HEK293T (cell line): ENCODE results near the gene PLD1.

Experiments
- CTCF ChIA-PET: fragments of 350-600 bp; formaldehyde crosslinking; extraction: SDS; loops from one replicate; lab custom pipeline; 2021; ENCODE audit warnings: antibody characterized with exemption, inconsistent platforms; lab: Yijun Ruan, JAX
- POLR2A ChIA-PET: fragments of 350-600 bp; formaldehyde crosslinking; extraction: SDS; loops from one replicate; lab custom pipeline; 2020; ENCODE audit warnings: antibody characterized with exemption, inconsistent platforms; lab: Yijun Ruan, JAX
- DNase-seq: peaks from one replicate; pipeline ENCODE4 v3.0.0; 2012; ENCODE audit warnings: mixed read lengths; ENCODE audit errors: extremely low spot score
- ARNT ChIP-seq: fragments of 450-650 bp; IDR thresholded peaks from 2 replicates; pipeline ENCODE4 v1.6.1; 2017; ENCODE audit warnings: mild to moderate bottlenecking
- BHLHE40 ChIP-seq: fragments of 450-650 bp; IDR thresholded peaks from 2 replicates; pipeline ENCODE4 v1.6.1; 2016; ENCODE audit warnings: mild to moderate bottlenecking, moderate library complexity, borderline replicate concordance
- CTBP1 ChIP-seq: fragments of 450-650 bp; IDR thresholded peaks from 2 replicates; pipeline ENCODE4 v1.6.1; 2016; ENCODE audit warnings: borderline replicate concordance
- ELF4 ChIP-seq: fragments of 450-650 bp; IDR thresholded peaks from 2 replicates; pipeline ENCODE4 v1.6.1; 2017; ENCODE audit warnings: antibody characterized with exemption
- FOXA1 ChIP-seq: fragments of 450-650 bp; IDR thresholded peaks from 2 replicates; pipeline ENCODE4 v1.6.1; 2016; ENCODE audit warnings: mild to moderate bottlenecking
- FOXK2 ChIP-seq: fragments of 450-650 bp; IDR thresholded peaks from 2 replicates; pipeline ENCODE4 v1.6.1; 2016; ENCODE audit warnings: mild to moderate bottlenecking
- FOXM1 ChIP-seq: fragments of 450-650 bp; IDR thresholded peaks from 2 replicates; pipeline ENCODE4 v1.6.1; 2017; ENCODE audit warnings: mild to moderate bottlenecking, borderline replicate concordance
- HDGF ChIP-seq: fragments of 450-650 bp; IDR thresholded peaks from 2 replicates; pipeline ENCODE4 v1.6.1; 2017; ENCODE audit warnings: antibody characterized with exemption, borderline replicate concordance
- L3MBTL2 ChIP-seq: fragments of 450-650 bp; conservative IDR thresholded peaks from 2 replicates; pipeline ENCODE4 v1.6.1; 2016; ENCODE audit warnings: mild to moderate bottlenecking
- LEF1 ChIP-seq: fragments of 450-650 bp; IDR thresholded peaks from 2 replicates; pipeline ENCODE4 v1.6.1; 2017; ENCODE audit warnings: mild to moderate bottlenecking, borderline replicate concordance
- NFRKB ChIP-seq: fragments of 450-650 bp; IDR thresholded peaks from 2 replicates; pipeline ENCODE4 v1.6.1; 2016; ENCODE audit warnings: mild to moderate bottlenecking, moderate library complexity
- SP1 ChIP-seq: fragments of 450-650 bp; IDR thresholded peaks from 2 replicates; pipeline ENCODE4 v1.6.1; 2017
- SUZ12 ChIP-seq: fragments of 450-650 bp; IDR thresholded peaks from 2 replicates; pipeline ENCODE4 v1.6.1; 2016; ENCODE audit warnings: mild to moderate bottlenecking
- TARDBP ChIP-seq: fragments of 450-650 bp; IDR thresholded peaks from 2 replicates; pipeline ENCODE4 v1.6.1; 2016
- ZNF384 ChIP-seq: fragments of 450-650 bp; IDR thresholded peaks from 2 replicates; pipeline ENCODE4 v1.6.1; 2016
- TF ChIP-seq, protein P1 (sequence below): fragments of 450-650 bp; IDR thresholded peaks from 2 replicates; pipeline ENCODE4 v1.6.1; 2016

PLD1 gene

DNA sequence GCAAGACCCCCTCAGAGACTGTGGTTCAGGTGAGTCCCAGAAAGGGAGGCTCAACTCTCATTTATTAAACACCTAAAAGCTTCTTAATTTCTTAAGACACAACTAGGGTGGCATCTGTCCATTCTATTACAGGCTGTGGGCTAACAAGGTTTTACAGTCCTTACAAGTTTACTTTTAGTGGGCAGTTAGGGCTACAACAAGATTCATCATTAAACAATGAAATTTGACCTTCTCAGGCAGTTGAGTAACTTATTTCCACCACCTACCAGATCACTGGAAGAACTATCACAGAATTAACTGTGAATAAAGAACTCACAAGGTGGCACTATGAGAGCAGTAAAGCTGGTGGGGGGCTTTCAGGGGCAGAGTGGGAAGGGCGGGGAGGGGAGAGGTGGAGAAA lies 132.6 kb downstream of the PLD1 start:
- ChIA-PET POLR2A (no interaction called here), CTCF (no interaction called here)
- no peak for TF ChIP-seq FOXA1
- TF ChIP-seq NFRKB = no peak
- no peak for TF ChIP-seq L3MBTL2
- TF ChIP-seq, protein P1, sequence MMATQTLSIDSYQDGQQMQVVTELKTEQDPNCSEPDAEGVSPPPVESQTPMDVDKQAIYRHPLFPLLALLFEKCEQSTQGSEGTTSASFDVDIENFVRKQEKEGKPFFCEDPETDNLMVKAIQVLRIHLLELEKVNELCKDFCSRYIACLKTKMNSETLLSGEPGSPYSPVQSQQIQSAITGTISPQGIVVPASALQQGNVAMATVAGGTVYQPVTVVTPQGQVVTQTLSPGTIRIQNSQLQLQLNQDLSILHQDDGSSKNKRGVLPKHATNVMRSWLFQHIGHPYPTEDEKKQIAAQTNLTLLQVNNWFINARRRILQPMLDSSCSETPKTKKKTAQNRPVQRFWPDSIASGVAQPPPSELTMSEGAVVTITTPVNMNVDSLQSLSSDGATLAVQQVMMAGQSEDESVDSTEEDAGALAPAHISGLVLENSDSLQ = no peak
- no peak for TF ChIP-seq CTBP1
- TF ChIP-seq BHLHE40 = no peak
- TF ChIP-seq TARDBP = no peak
- no peak for TF ChIP-seq ZNF384
- TF ChIP-seq FOXM1 = no peak
- no peak for TF ChIP-seq ARNT
- TF ChIP-seq SP1 = no peak
- no peak for TF ChIP-seq ELF4
- no peak for TF ChIP-seq LEF1
- no peak for DNase-seq

DNA sequence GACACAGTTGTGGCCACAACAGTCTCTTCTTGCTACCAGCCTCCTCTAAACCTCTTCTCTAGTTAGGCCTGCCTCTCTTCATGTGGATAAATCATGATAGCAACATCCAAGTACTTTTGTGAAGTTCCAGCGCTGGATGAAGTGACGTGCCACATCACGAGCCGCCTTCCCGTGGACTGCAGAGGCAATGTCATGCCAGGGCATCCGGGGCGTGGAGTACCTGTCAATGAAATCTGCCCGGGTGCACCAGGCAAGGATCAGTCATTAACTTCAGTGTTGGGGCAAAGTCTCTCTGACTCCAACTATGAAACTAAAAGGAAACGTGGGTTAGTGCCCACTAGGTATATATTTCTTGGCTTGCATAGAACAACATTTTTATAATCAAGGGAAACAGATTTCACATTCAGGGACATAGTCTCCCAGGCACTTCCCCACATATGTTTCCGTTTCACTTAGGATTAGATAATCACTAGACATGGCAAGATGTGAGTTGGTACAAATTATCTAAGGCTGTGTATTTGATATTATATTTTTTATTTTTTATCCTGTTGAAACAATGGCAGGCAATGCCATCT lies 133.6 kb downstream of the PLD1 start:
- TF ChIP-seq, protein P1 = no peak
- no peak for TF ChIP-seq HDGF
- no peak for TF ChIP-seq FOXA1
- no peak for TF ChIP-seq CTBP1
- no peak for TF ChIP-seq FOXM1
- no peak for TF ChIP-seq FOXK2
- no peak for TF ChIP-seq ARNT
- TF ChIP-seq ELF4 = no peak
- TF ChIP-seq LEF1 = no peak
- TF ChIP-seq SUZ12 = no peak
- no peak for TF ChIP-seq TARDBP
- POLR2A ChIA-PET = no interaction called here
- CTCF ChIA-PET = no interaction called here
- DNase-seq = no peak

DNA sequence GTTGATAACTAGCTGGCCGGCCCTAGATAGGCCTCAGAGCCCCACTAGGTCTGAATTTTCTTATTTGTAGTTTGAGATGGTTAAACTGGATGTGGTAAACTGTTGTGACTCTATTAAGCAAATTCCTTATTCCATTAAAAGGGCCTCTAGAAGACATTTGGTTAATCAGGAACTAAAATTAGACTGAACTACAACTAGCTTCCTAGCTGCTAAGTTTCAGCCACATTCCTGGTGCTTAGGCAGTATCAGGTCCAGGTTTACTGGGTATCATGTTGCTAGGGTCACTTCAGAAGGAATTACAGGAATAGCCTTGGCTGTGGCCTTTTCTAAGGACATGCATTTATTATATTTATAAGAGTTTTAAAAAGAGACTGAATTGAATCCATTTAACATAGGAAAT lies 136.3 kb downstream of the PLD1 start:
- no peak for DNase-seq
- POLR2A ChIA-PET = no interaction called here
- CTCF ChIA-PET = no interaction called here
- no peak for TF ChIP-seq LEF1
- TF ChIP-seq SP1 = no peak
- no peak for TF ChIP-seq ZNF384
- TF ChIP-seq FOXK2 = no peak
- TF ChIP-seq HDGF = no peak
- TF ChIP-seq BHLHE40 = no peak
- TF ChIP-seq ELF4 = no peak
- no peak for TF ChIP-seq NFRKB
- no peak for TF ChIP-seq FOXA1
- TF ChIP-seq FOXM1 = no peak
- no peak for TF ChIP-seq TARDBP
- TF ChIP-seq ARNT = no peak
- no peak for TF ChIP-seq L3MBTL2
- TF ChIP-seq, protein P1 = no peak
- no peak for TF ChIP-seq SUZ12
- TF ChIP-seq CTBP1 = no peak

DNA sequence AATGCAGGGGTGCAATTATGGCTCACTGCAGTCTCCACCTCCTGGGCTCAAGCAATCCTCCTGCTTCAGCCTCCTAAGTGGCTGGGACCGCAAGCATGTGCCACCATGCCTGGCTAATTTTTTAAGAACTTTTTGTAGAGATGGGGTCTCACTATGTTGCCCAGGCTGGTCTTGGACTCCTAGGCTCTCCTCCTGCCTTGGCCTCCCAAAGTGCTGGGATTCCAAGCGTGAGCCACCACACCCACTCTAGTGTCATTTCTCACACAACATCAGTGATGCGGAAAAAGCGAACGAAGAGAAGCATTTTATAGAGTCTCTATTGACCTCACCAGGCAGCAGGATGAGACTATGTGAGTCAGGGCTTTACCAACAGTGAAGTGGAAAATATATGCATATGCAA lies 137.7 kb downstream of the PLD1 start:
- no peak for DNase-seq
- TF ChIP-seq FOXA1 (no peak), NFRKB (no peak), ARNT (no peak), FOXK2 (no peak), SP1 (no peak), ZNF384 (no peak), SUZ12 (no peak), L3MBTL2 (no peak), LEF1 (no peak), TARDBP (no peak), ELF4 (no peak), BHLHE40 (no peak), CTBP1 (no peak), HDGF (no peak), FOXM1 (no peak)
- TF ChIP-seq, protein P1 = no peak
- ChIA-PET POLR2A (no interaction called here), CTCF (no interaction called here)

DNA sequence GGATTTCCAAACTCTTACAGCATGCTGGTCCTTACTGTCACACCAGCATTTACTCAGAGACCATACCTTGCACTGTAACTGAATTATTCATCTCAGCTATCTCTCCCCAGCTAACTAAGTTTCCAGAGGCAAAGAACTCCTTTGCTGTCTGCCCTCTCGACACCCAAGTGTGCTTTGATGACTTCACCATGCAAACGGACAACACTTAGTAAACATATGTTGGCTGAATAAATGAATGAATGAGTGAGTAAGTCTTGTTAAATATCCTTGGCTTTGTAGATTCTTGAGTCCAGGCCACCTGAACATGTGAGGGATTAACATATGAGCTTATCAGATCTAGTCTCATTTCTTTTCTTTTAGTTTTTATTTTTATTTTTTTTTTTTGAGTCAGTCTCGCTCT lies 138.2 kb downstream of the PLD1 start:
- POLR2A ChIA-PET = no interaction called here
- no peak for DNase-seq
- TF ChIP-seq FOXK2 (no peak), ELF4 (no peak), HDGF (no peak), NFRKB (no peak), SP1 (no peak), FOXM1 (no peak), LEF1 (no peak)
- CTCF ChIA-PET = no interaction called here

DNA sequence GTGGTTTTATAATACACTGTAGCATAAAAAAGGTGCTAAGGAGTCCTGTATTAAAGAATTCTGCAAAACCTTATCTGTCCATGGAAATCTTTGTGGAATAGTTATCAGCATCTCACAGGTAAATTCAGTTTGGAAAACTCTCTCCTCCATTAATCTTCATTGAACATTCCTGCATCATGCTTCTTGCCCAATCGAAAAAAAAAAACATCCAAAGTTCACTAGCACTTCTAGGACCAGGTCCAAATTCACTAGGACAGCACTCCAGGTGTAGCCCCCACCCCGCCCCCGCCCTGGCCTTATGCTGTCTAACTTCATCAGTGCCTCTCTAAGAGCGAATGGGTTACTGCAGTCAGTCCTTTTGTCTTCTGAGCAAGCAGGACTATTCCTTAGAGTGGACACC lies 138.6 kb downstream of the PLD1 start:
- TF ChIP-seq NFRKB = no peak
- TF ChIP-seq TARDBP = no peak
- no peak for TF ChIP-seq BHLHE40
- no peak for TF ChIP-seq HDGF
- no peak for TF ChIP-seq FOXK2
- no peak for TF ChIP-seq L3MBTL2
- TF ChIP-seq ZNF384 = no peak
- no peak for TF ChIP-seq LEF1
- no peak for TF ChIP-seq SUZ12
- TF ChIP-seq FOXA1 = no peak
- TF ChIP-seq SP1 = no peak
- TF ChIP-seq CTBP1 = no peak
- TF ChIP-seq, protein P1 = no peak
- ChIA-PET CTCF (interaction anchor here (0.6 kb wide), 1 partner anchor 915 kb away, joined by 3 read pairs; no protein-coding TSS in a partner anchor), POLR2A (no interaction called here)
- no peak for DNase-seq
